Suppressor macrophage treated with lipopolysaccharide for 1 hour (primary cell): ENCODE measurements around the gene SAAL1.

ENCODE experiments used
- DNase-seq, 3 donors: peaks; one replicate each; pipeline ENCODE4 v3.0.0-alpha.2; 2020 to 2022

Gene SAAL1

DNA sequence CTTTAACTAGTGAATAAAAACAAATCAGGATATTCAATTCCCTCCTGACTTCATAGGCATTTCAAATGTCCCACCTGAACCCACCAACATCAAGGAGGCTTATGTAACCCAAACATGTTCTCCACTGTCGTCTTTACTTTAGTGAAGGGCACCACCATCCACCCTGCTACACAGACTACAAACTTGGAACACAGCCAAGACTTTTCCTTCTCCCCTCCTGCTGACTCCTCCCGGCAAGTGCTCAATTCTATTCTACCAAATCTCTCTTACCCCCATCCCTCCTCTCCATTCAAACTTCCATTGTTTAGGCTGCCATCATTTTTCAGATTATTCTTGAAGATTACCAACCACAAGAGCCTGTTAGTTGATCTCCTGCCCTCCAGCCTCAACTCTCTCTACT lies 24.3 kb downstream of the SAAL1 start:
- no peak for DNase-seq

DNA sequence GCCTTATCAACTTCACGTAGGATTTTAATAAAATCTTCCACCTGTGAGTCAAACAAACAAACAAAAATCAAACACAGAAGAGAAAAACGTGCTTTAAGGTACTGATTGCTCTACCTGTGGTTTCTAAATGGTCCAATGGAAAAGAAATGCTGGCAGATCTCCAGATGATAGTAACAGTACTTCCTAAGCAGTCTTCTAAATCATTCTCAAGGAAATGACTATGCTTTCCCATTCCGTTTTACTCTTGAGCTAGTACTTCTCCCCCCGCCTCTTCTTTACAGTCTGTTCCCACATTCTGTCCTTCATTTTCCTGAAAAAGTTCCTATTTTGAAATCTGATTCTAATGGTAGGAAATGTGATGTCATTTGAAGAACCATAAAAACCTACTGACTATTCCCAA lies 25.4 kb downstream of the SAAL1 start:
- DNase-seq: no peak

DNA sequence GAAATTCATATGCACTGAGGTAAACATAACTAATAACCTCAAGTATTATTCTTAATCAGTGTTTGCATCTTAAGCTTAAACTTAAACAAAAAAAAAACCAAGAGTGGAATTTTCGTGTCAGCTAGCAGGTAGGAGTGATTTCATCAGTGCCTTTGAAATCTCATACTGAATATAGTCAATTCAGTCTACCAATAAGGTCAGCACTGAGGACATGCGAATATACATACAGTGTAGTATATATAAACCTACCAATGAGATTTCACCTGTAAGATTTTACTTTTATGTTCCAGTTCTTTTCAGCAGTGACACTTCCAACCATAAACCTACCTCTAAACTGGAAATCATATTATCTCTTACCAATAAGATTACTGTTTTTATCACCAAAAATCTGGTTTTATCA lies 27.0 kb downstream of the SAAL1 start:
- no peak for DNase-seq

DNA sequence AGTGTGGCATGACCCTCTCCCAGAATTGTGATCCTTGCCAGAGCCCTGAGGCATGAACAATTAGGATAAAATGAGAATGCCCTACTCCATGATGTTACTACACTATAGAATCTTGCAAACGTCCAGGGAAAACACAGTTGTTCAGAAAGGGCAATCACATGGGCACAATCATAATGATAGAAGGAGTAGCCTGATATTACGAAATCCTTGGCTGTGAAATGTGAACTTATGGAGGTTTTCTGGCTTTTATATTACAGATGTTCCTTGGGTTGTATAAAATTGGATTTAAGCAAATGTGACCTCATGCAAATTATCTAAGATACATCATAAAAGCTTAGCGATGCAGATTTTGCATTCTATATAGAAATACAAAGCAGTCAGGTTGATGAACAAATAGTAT lies 30.4 kb downstream of the SAAL1 start:
- DNase-seq: no peak

DNA sequence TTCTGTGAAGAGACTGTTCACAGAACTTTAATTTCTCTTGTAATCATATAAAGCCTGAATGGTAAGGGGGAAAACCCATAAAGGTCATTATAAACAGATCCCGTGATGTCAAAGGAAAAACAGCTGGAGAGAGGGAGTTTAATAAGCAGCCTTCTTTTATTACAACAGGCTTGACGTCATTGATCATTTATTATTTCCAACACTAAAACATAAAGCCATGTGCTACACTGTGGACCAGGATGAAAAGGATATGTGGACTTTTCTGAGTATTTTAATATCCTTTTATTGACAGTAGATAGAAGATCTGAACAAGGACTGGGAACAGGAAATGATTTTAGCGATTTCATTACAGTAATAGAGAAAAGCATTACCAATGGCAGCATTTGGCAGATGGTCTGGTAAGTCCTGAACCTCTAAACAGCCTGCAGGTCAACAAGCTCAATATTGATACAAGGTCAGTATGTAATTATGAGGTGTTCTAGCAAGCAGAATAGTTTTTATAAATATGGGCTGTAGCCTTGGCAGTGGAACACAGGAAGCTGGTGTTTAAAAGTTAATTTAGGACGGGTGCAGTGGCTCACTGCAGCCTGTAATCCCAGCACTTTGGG lies 34.7 kb downstream of the SAAL1 start:
- DNase-seq: no peak

DNA sequence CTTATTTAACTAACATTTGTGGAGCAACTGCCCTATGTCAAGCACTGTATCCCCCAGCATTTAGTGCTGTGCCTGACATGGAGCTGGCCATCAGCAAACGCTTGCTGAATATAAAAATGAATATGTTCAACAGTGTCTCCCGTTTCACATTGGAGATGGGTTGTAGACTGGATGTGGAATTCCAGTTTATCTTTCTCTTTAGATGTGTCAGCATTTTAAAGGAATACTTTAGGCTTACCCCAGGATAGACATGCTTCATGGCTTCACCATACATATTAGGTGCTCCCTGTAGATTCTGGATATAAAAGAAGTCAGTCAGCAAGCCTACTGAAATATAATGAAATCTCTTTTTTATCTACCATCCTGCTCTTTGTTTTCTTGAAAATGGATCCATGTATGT lies 38.5 kb downstream of the SAAL1 start:
- no peak for DNase-seq

DNA sequence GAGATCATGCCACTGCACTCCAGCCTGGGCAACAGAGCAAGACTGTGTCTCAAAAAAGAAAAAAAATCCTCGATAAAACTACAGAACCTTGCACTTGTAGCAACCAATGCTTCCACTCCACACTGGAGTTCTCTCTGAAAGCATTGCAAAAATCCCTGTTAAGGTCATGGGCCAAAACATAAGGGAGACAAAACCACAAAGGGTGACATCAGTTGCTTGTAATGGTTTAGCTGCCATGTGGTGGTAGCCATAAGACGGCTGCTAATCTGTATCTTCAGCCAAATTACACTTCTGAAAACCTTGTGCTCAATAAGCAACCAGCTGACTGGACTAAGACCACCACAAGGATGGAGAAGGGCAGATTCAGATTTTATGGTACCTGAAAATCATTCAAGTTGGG lies 39.3 kb downstream of the SAAL1 start:
- no peak for DNase-seq

DNA sequence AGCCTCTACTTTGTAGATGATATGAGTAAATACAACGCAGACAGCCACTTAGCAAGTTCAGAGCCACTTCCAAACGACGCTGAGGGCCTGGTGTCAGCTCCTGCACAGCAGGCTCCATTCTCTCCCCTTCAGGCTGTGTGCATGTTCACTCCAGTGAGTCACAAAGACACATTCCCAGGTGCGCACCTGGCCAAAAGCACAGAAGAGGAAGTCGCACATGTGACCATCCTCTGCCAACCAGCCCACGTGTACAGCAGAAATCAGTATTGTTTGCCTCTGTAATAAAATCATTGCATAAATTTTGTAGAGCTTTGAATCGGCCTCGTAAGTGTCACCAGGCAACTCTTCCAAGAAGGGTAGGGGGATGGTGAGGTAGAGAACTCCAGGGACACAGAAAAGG lies 40.3 kb downstream of the SAAL1 start:
- no peak for DNase-seq

DNA sequence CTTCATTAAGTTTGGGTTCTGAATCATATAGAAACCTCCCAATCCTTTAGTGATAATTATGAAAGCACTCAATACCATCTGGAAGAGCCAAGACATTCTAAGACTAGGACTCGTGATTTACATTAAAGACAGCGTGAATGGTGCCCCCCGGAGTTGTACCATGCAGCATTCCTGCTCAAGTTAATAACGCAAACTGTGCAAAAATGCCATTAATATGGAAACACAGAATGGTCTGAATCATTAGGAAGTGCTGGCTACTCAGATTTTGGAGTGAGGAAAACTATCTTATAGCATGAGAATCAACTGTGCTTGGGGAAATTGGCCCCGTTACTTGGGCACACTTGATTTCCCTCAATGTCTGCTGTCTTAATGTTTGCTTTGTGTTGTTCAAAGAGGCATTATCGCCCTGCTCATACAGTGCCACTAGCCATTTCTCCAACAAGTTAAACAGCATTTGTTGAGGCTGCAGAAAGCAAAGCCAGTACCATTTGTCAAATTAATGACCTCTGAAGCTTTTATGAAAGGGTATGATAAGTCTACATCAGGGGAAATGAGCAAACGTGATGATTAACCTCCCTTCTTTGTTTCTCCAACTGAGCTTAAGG lies 41.3 kb downstream of the SAAL1 start:
- DNase-seq: no peak

DNA sequence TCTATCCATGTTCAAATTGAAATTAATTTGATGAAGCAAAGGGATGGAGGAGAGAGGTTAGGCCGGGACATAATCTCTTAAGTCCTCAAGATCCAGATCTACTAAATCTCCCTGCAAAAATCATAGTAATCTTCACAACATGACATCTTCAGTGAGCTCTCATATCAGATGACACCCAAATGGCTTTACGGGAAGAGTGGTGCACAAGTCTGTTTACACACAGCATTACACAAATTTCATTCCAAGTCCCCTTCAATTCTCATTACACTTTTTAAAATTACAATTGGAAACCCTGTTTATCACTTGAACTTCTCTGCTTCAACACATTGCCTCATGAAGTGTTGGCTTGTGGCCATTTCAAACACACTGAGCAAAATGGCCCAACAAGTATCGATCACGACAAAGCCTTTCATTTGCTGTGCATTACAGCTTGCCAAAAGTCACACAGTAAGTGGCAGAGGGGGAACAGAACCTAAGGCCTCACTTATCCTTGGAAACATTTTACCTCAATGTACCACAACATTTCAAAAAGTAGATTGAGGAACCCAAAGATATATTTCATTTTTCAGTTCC lies 41.9 kb downstream of the SAAL1 start:
- no peak for DNase-seq

DNA sequence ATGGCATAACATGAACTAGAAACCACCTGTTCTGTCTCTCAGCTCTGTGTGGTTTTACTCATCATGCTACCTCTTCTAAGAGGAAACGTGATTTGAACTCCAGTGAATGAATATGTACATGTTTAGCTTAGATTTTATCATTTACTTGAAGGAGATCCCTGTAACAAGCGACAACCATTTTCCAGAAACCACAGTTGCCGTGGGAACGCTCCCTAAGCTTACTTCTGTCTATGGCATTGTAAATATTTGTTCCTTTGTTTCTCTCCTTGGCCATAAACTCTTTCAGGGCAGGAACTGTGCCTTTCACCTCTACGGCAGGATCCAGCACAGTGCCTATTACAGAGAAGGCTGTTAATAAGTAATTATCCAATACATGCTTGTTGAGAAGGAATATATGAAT lies 42.8 kb downstream of the SAAL1 start:
- DNase-seq: no peak

DNA sequence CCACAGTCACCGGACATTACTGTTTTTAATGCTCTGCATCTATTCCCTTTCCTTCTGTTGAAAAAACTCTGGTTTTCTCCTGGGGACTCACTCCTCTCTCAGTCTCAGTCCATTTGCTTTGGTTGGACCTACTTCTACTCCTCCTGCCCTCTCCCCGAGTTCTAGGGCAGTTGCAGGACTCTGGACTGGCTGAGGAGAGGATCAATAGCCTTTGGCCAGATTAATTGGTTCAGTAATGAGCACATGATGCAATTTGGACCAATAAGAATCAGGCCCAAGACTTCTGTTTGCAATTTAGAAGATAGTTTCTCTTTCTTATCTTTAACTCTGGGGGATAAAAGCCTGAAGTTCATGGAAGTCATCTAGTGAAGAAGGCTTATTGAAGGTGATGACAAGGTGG lies 44.5 kb downstream of the SAAL1 start:
- no peak for DNase-seq

DNA sequence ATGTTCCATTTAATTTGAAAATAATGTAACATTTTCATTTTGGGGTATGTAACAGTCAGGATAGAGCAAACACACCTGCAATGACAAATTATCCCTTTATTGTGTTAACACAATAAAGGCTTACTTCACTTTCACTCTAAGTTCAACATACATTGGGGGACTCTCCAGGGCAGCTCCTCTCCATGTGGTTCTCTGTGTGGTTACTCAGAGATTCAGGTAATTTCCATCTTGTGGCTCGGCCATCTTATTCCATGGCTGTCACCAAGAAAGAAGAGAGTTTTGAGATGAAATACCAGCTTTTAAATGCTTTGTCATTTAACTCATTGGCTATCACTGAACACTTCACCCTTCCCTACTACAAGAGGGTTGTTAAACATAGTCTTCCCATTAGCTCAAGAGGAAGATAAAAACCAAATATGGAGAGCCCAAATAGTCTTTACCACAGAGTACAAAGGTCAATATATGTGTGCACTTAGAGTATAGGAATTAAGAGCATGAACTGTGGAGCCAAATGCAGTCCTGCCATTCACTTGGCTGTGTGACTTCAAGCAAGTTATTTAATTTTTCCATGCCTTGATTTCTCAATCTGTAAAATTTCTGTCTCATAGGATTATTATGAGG lies 49.2 kb downstream of the SAAL1 start:
- no peak for DNase-seq

DNA sequence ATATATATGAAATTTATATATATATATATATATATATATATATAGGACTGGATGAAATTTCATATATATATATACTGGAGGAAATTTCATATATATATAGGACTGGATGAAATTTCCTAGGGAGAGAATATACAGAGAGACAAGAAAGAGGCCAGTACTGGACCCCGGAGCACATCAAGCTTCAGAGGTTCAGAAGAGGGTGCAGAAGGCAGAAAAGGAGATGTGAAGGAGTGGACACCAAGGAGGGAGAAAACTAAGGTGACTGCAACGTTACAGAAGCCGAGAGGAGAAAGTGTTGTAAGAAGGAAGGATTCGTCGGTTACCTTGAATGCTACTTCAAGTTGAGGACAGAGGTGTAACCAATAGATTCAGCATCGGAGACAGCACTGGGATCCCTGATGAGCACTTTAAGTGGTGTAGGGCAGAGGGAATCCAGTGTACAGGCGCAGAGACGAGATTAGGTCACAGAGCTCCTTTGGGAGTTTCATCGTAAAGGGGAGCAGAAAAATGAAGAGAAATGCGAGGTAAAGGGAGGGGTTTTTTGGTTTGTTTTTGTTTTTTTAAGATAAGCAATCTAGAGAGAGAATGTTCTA lies 51.3 kb downstream of the SAAL1 start:
- no peak for DNase-seq

DNA sequence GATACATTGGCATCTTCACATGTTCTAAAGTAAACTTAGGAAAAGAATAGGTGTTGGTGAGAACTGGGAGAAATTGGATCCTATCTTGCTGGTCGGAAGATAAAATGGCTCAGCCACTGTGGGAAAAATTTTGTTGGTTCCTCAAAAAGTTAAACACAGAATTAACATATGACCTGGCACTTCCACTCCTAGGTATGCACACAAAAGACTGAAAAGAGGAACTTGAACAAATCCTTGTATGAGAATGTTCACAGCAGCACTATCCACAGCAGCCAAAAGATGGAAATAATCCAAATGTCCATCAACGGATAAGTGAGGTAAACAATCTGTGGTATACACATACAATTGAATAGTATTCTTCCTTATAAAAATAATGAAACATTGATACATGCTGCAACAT lies 55.0 kb downstream of the SAAL1 start:
- DNase-seq: no peak

DNA sequence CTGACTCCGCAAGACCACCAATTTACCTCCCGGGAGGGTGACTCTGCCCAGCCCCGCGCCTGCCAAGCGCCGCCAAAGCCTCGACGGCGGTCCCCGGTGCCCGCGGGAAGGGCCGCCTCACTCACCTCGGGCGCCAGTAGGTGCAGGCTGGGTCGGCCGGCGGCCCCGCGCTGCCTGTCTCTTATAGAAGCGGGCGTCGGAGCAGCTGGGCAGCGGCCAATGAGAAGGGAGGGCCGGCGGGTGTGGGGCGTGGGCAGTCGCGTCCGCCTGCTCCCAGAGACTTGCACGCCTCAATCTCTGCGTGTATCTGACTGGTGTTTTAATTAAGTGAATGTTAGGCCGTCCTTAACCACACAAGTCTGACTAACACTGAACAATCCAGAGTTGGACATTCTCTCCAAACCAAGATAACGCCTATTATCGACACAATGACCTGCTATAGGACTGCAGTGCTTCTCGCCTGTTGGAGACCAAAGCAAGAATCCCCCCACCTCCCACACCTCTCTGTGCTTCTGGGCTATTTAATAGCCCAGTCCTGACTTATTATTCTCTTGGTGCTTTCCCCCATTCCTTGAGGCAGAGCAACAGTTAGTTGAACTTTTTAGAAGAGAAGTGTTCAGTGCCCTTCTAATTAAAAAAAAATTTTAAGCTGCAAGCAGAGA lies 59.6 kb downstream of the SAAL1 start, which contains the start of gene TPH1:
Gene TPH1 (minus strand): TSS at position 154 of the 662 bp plus-strand sequence. CDS start 5,507 bp downstream, outside the sequence.
- peak in 1 of 3 donors; percentile 22 for DNase-seq

DNA sequence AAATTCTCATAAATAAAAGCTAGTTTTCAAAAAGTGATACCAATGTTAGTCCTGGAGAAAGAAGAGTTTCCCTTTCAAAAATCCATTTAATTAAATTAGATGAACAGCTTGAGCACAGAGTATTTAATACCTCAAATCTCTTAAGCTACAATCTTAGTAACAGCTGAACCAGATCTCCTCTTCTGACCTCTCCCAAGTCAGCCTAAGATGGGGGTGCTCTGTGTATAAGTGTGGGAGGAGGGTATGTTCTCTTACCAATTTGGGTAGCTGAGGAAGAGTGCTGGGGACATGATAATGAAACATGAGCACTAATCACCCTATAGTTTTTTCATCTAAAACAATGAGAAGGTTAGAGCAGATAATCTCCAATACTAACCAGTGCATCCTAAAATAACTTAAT lies 69.4 kb downstream of the SAAL1 start:
- no peak for DNase-seq
